ENCODE data around the gene LONP2. TPM values are rescaled to one million over a fixed set of nuclear protein-coding genes. Genes with fewer than 3 reads are reported as not detected.
A peak's percentile ranks its signal among the peaks of the same experiment; 100 is the strongest.

Gene LONP2
- total and polyA plus RNA-seq, 2 of the 13 experiments (the other 11 are each of a cell fraction or from before 2014, with no cell fraction given): 39.2 to 63.3 TPM

DNA sequence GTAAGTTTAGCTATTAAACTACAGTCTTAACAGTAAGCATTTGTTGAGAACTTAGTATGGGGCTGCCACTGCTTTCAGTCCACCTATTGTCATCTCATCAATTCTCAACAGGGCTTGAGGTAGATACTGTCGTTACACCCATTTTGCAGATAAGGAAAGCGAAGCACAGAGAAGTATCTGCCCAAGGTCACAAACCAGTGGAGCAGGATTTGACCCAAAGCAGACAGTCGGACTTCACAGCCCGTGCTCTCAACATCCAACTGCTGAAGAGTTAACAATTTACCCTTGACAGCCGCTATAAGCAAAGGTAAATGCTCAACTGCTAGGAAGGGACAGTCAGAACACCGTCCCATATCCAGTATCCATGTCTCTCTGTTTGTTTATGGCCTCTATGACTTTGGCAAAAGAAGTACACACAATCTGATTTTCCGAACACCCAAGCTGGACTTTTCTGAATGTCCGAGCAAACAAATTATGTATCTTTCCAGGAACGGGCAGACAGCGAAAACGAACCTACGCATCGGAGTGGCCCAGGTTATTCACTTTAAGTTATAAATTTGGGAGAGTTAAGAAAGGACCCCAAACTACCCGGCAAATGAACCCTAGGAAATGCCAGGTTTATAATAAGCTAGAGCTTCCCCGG is 139.9 kb downstream of the LONP2 start (continued):
- no peak for TF ChIP-seq JARID2 (CRISPR knock-in tag; IDR thresholded peaks at IDR 0.05; ENCODE audit: insufficient replicate concordance)
- no peak for TF ChIP-seq EEA1 (CRISPR knock-in tag; IDR thresholded peaks at IDR 0.05; ENCODE audit: borderline replicate concordance)
- TF ChIP-seq TCF12 (IDR thresholded peaks at IDR 0.05): no peak
- no peak for TF ChIP-seq TCF12 (CRISPR knock-in tag; IDR thresholded peaks at IDR 0.05)
- TF ChIP-seq WIZ (CRISPR knock-in tag; IDR thresholded peaks at IDR 0.05): 0 out of 2 replicates have a peak, but pooled peaks have one; percentile 48
- TF ChIP-seq GZF1 (CRISPR knock-in tag; IDR thresholded peaks at IDR 0.05): no peak
- TF ChIP-seq, protein P1, sequence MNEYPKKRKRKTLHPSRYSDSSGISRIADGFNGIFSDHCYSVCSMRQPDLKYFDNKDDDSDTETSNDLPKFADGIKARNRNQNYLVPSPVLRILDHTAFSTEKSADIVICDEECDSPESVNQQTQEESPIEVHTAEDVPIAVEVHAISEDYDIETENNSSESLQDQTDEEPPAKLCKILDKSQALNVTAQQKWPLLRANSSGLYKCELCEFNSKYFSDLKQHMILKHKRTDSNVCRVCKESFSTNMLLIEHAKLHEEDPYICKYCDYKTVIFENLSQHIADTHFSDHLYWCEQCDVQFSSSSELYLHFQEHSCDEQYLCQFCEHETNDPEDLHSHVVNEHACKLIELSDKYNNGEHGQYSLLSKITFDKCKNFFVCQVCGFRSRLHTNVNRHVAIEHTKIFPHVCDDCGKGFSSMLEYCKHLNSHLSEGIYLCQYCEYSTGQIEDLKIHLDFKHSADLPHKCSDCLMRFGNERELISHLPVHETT (CRISPR knock-in tag; conservative IDR thresholded peaks at IDR 0.05): 0 out of 2 replicates have a peak, but pooled peaks have one; percentile 29
- peak; percentile 78; the same call in 1 of the 2 replicates for TF ChIP-seq ZSCAN31 (CRISPR knock-in tag; IDR thresholded peaks at IDR 0.05; ENCODE audit: low read depth)
- TF ChIP-seq, protein P2, sequence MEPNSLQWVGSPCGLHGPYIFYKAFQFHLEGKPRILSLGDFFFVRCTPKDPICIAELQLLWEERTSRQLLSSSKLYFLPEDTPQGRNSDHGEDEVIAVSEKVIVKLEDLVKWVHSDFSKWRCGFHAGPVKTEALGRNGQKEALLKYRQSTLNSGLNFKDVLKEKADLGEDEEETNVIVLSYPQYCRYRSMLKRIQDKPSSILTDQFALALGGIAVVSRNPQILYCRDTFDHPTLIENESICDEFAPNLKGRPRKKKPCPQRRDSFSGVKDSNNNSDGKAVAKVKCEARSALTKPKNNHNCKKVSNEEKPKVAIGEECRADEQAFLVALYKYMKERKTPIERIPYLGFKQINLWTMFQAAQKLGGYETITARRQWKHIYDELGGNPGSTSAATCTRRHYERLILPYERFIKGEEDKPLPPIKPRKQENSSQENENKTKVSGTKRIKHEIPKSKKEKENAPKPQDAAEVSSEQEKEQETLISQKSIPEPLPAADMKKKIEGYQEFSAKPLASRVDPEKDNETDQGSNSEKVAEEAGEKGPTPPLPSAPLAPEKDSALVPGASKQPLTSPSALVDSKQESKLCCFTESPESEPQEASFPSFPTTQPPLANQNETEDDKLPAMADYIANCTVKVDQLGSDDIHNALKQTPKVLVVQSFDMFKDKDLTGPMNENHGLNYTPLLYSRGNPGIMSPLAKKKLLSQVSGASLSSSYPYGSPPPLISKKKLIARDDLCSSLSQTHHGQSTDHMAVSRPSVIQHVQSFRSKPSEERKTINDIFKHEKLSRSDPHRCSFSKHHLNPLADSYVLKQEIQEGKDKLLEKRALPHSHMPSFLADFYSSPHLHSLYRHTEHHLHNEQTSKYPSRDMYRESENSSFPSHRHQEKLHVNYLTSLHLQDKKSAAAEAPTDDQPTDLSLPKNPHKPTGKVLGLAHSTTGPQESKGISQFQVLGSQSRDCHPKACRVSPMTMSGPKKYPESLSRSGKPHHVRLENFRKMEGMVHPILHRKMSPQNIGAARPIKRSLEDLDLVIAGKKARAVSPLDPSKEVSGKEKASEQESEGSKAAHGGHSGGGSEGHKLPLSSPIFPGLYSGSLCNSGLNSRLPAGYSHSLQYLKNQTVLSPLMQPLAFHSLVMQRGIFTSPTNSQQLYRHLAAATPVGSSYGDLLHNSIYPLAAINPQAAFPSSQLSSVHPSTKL (CRISPR knock-in tag; IDR thresholded peaks at IDR 0.05): peak; percentile 7
- TF ChIP-seq ZNF460 (CRISPR knock-in tag; IDR thresholded peaks at IDR 0.05; ENCODE audit: borderline replicate concordance): no peak
- TF ChIP-seq ZNF652 (CRISPR knock-in tag; IDR thresholded peaks at IDR 0.05; ENCODE audit: borderline replicate concordance, low read depth): peak; percentile 84
- TF ChIP-seq, protein P3, sequence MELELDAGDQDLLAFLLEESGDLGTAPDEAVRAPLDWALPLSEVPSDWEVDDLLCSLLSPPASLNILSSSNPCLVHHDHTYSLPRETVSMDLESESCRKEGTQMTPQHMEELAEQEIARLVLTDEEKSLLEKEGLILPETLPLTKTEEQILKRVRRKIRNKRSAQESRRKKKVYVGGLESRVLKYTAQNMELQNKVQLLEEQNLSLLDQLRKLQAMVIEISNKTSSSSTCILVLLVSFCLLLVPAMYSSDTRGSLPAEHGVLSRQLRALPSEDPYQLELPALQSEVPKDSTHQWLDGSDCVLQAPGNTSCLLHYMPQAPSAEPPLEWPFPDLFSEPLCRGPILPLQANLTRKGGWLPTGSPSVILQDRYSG (CRISPR knock-in tag; IDR thresholded peaks at IDR 0.05): no peak
- TF ChIP-seq ZNF788 (CRISPR knock-in tag; IDR thresholded peaks at IDR 0.05; ENCODE audit: borderline replicate concordance): 0 out of 2 replicates have a peak, but pooled peaks have one; percentile 25
- no peak for TF ChIP-seq ZNF660 (CRISPR knock-in tag; IDR thresholded peaks at IDR 0.05; ENCODE audit: borderline replicate concordance, low read depth)
- no peak for TF ChIP-seq SIX4 (CRISPR knock-in tag; IDR thresholded peaks at IDR 0.05)
- 0 out of 2 replicates have a peak, but pooled peaks have one; percentile 25 for TF ChIP-seq YEATS2 (CRISPR knock-in tag; IDR thresholded peaks at IDR 0.05; ENCODE audit: borderline replicate concordance)
- TF ChIP-seq, protein P4, sequence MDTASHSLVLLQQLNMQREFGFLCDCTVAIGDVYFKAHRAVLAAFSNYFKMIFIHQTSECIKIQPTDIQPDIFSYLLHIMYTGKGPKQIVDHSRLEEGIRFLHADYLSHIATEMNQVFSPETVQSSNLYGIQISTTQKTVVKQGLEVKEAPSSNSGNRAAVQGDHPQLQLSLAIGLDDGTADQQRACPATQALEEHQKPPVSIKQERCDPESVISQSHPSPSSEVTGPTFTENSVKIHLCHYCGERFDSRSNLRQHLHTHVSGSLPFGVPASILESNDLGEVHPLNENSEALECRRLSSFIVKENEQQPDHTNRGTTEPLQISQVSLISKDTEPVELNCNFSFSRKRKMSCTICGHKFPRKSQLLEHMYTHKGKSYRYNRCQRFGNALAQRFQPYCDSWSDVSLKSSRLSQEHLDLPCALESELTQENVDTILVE (CRISPR knock-in tag; IDR thresholded peaks at IDR 0.05): no peak
- TF ChIP-seq, protein P5, sequence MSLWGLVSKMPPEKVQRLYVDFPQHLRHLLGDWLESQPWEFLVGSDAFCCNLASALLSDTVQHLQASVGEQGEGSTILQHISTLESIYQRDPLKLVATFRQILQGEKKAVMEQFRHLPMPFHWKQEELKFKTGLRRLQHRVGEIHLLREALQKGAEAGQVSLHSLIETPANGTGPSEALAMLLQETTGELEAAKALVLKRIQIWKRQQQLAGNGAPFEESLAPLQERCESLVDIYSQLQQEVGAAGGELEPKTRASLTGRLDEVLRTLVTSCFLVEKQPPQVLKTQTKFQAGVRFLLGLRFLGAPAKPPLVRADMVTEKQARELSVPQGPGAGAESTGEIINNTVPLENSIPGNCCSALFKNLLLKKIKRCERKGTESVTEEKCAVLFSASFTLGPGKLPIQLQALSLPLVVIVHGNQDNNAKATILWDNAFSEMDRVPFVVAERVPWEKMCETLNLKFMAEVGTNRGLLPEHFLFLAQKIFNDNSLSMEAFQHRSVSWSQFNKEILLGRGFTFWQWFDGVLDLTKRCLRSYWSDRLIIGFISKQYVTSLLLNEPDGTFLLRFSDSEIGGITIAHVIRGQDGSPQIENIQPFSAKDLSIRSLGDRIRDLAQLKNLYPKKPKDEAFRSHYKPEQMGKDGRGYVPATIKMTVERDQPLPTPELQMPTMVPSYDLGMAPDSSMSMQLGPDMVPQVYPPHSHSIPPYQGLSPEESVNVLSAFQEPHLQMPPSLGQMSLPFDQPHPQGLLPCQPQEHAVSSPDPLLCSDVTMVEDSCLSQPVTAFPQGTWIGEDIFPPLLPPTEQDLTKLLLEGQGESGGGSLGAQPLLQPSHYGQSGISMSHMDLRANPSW (CRISPR knock-in tag; IDR thresholded peaks at IDR 0.05; ENCODE audit: borderline replicate concordance): 0 out of 2 replicates have a peak, but pooled peaks have one; percentile 36
